ENCODE results near the gene SARNP. TPM values are rescaled to one million over a fixed set of nuclear protein-coding genes. Genes with fewer than 3 reads are reported as not detected.
A peak's percentile ranks its signal among the peaks of the same experiment; 100 is the strongest.

The SARNP gene
- polyA plus RNA-seq, 1 of the 3 experiments (the other 2 are of a cell fraction) = 65.8 TPM

GRCh38 chr12:55845785-55846496, 28.4 kb upstream of the SARNP start:
- Histone ChIP-seq H3K27me3 (ENCODE audit: insufficient read depth) (no peaks in the 10 kb centered on the region), H3K9me2 (no peaks in the 10 kb centered on the region), H2AFZ (ENCODE audit: low read depth) (peak overlapping the region; percentile 81), H3K4me2 (no peak overlapping the region), H4K20me1 (ENCODE audit: insufficient read depth) (no peaks in the 10 kb centered on the region), H3K9ac (no peak overlapping the region), H3K9me3 (no peaks in the 10 kb centered on the region), H3K27ac (ENCODE audit: low read depth in 2 of 2, low read length in 1 of 2) (peak overlapping the region in 1 of 2 experiments; percentile 100; a peak in 2 of 4 replicates), H3K79me2 (ENCODE audit: insufficient read depth) (no peaks in the 10 kb centered on the region), H3K4me3 (ENCODE audit: low read depth in 2 of 2, low read length in 1 of 2) (no peak overlapping the region), H3K4me1 (ENCODE audit: control insufficient read depth in 1 of 2, insufficient read depth in 2 of 2, low read depth in 1 of 2, low read length in 1 of 2) (peaks cover 14 to 20% of the 10 kb centered on the region in 2 experiments; a peak in 3 of 4 replicates), H3K36me3 (replicated peaks in 1 of 2; ENCODE audit: control insufficient read depth in 1 of 2, insufficient read depth in 2 of 2, low read length in 1 of 2) (no peaks in the 10 kb centered on the region), H3F3A (replicated peaks; ENCODE audit: insufficient read depth) (peaks cover 14% of the 10 kb centered on the region)
- CTCF ChIA-PET = no interaction called here
- WGBS (ENCODE audit: low lambda C conversion rate) = 97% methylated on average over 7 of the region's 7 CpGs
- no peak for DNase-seq
- TF ChIP-seq EZH2phosphoT487 (IDR thresholded peaks at IDR 0.05; ENCODE audit: borderline replicate concordance, low read depth) = no peak
- TF ChIP-seq RAD21 (IDR thresholded peaks at IDR 0.05; ENCODE audit: low read length) = no peak
- no peak for TF ChIP-seq NFIC (IDR thresholded peaks at IDR 0.05; ENCODE audit: borderline replicate concordance)
- TF ChIP-seq MXI1 (IDR thresholded peaks at IDR 0.05; ENCODE audit: low read depth, low read length) = no peak
- POLR2A ChIA-PET = no interaction called here

GRCh38 chr12:55845361-55845760, 27.8 kb upstream of the SARNP start:
- Histone ChIP-seq H2AFZ (ENCODE audit: low read depth) (peak overlapping the region; percentile 81), H3K27ac (ENCODE audit: low read depth in 2 of 2, low read length in 1 of 2) (peak overlapping the region in 1 of 2 experiments; percentile 100; a peak in 2 of 4 replicates), H3K79me2 (ENCODE audit: insufficient read depth) (no peaks in the 10 kb centered on the region), H3F3A (replicated peaks; ENCODE audit: insufficient read depth) (peaks cover 14% of the 10 kb centered on the region), H3K4me2 (no peak overlapping the region), H3K9me2 (no peaks in the 10 kb centered on the region), H3K9me3 (no peaks in the 10 kb centered on the region), H3K36me3 (replicated peaks in 1 of 2; ENCODE audit: control insufficient read depth in 1 of 2, insufficient read depth in 2 of 2, low read length in 1 of 2) (no peaks in the 10 kb centered on the region), H3K4me1 (ENCODE audit: control insufficient read depth in 1 of 2, insufficient read depth in 2 of 2, low read depth in 1 of 2, low read length in 1 of 2) (peaks cover 14 to 20% of the 10 kb centered on the region in 2 experiments; a peak in 3 of 4 replicates), H3K27me3 (ENCODE audit: insufficient read depth) (no peaks in the 10 kb centered on the region), H4K20me1 (ENCODE audit: insufficient read depth) (no peaks in the 10 kb centered on the region), H3K9ac (no peak overlapping the region), H3K4me3 (ENCODE audit: low read depth in 2 of 2, low read length in 1 of 2) (no peak overlapping the region)
- TF ChIP-seq IRF3 (IDR thresholded peaks at IDR 0.05; ENCODE audit: low read depth, low read length) (no peak), GABPA (IDR thresholded peaks at IDR 0.05; ENCODE audit: low read depth) (no peak), SIN3A (IDR thresholded peaks at IDR 0.05; ENCODE audit: borderline replicate concordance, low read depth, low read length) (no peak), SMC3 (IDR thresholded peaks at IDR 0.05; ENCODE audit: low read depth, low read length) (no peak), FOSL2 (IDR thresholded peaks at IDR 0.05; ENCODE audit: borderline replicate concordance, low read depth) (no peak), USF2 (IDR thresholded peaks at IDR 0.05; ENCODE audit: borderline replicate concordance, low read depth, low read length) (no peak)
- 88% methylated on average over 5 of the region's 5 CpGs for WGBS (ENCODE audit: low lambda C conversion rate)
- CTCF ChIA-PET = interaction anchor here (1.0 kb wide), 1 partner anchor 106 kb away, joined by 3 read pairs; no protein-coding TSS in a partner anchor
- POLR2A ChIA-PET = no interaction called here
- DNase-seq = no peak

All from SK-N-SH (cell line).